OCI-LY7 (cell line): Measurements from ENCODE around the gene PLEKHG5. TPM values are rescaled to one million over a fixed set of nuclear protein-coding genes. Genes with fewer than 3 reads are reported as not detected.
"Not testable (repeated sequence)": the region's sequence is repeated elsewhere in the genome, so short reads cannot be mapped to it uniquely, and the experiment has no call there.

Source experiments
- BruUV-seq: library from RNA; stranded (reverse); fragments of 400-500 nt; replicated peaks from 2 replicates; lab custom pipeline; 2021; lab: Mats Ljungman, UMichigan
- CTCF ChIA-PET: fragments of 300-600 bp; sonication (Branson Sonifier 250); formaldehyde crosslinking; loops from one replicate; lab custom pipeline; 2022; ENCODE audit warnings: antibody characterized with exemption; ENCODE audit not compliant: unreplicated experiment; lab: Charles Lee
- POLR2A ChIA-PET: fragments of 300-600 bp; sonication (Branson Sonifier 250); formaldehyde crosslinking; loops from one replicate; lab custom pipeline; 2022; ENCODE audit warnings: antibody characterized with exemption; lab: Charles Lee
- DNase-seq: peaks from one replicate; pipeline ENCODE4 v3.0.0-alpha.2; 2015; ENCODE audit warnings: low spot score
- H2AFZ ChIP-seq: fragments of 200-600 bp; sonication (generic), shearing (Covaris generic); 2 replicates; pipeline ENCODE4 v1.6.1; 2014; ENCODE audit warnings: mild to moderate bottlenecking, antibody characterized with exemption, low read length, moderate library complexity
- H3K27ac ChIP-seq: fragments of 200-600 bp; sonication (generic); 2 replicates; pipeline ENCODE4 v1.5.1; 2014; ENCODE audit warnings: mixed run types, low read depth, mild to moderate bottlenecking, moderate library complexity, low read length, inconsistent platforms; ENCODE audit not compliant: poor library complexity, severe bottlenecking
- H3K36me3 ChIP-seq: fragments of 200-600 bp; sonication (generic); 2 replicates; pipeline ENCODE4 v1.6.1; 2014; ENCODE audit warnings: mild to moderate bottlenecking, antibody characterized with exemption, low read length, moderate library complexity, mixed read lengths; ENCODE audit not compliant: insufficient read depth
- H3K4me1 ChIP-seq: fragments of 200-600 bp; sonication (generic); 2 replicates; pipeline ENCODE4 v1.5.1; 2014; ENCODE audit warnings: mild to moderate bottlenecking, low read length; ENCODE audit not compliant: insufficient read depth, poor library complexity, severe bottlenecking
- H3K4me2 ChIP-seq: fragments of 200-600 bp; sonication (generic); 2 replicates; pipeline ENCODE4 v1.6.1; 2014; ENCODE audit warnings: mild to moderate bottlenecking, low read length
- H3K4me3 ChIP-seq: fragments of 200-600 bp; sonication (generic); 2 replicates; pipeline ENCODE4 v1.5.1; 2014; ENCODE audit warnings: mild to moderate bottlenecking, low read depth, low read length; ENCODE audit not compliant: poor library complexity, severe bottlenecking
- H3K79me2 ChIP-seq: fragments of 200-600 bp; sonication (generic); 2 replicates; pipeline ENCODE4 v1.6.1; 2016; ENCODE audit warnings: low read depth, mild to moderate bottlenecking, low read length, moderate library complexity, mixed read lengths; ENCODE audit not compliant: insufficient read depth
- H3K9me2 ChIP-seq: fragments of 200-600 bp; sonication (generic); 2 replicates; pipeline ENCODE4 v1.6.1; 2016; ENCODE audit warnings: mild to moderate bottlenecking, low read length, mixed read lengths; ENCODE audit not compliant: insufficient read depth
- H3K9me3 ChIP-seq: fragments of 200-600 bp; sonication (generic); 2 replicates; pipeline ENCODE4 v1.6.1; 2014; ENCODE audit warnings: mild to moderate bottlenecking, mixed run types, low read length, mixed read lengths
- H4K20me1 ChIP-seq: fragments of 200-600 bp; sonication (generic); 2 replicates; pipeline ENCODE4 v1.6.1; 2014; ENCODE audit warnings: mild to moderate bottlenecking, antibody characterized with exemption, low read length, moderate library complexity, mixed read lengths; ENCODE audit not compliant: insufficient read depth
- CTCF ChIP-seq: fragments of 200-600 bp; sonication (generic); conservative IDR thresholded peaks from 2 replicates; pipeline ENCODE4 v1.5.1; 2014; ENCODE audit warnings: mild to moderate bottlenecking, antibody characterized with exemption, low read length, moderate library complexity, mixed read lengths
- EZH2phosphoT487 ChIP-seq: fragments of 200-600 bp; sonication (generic); IDR thresholded peaks from 2 replicates; pipeline ENCODE4 v1.6.1; 2018; ENCODE audit warnings: low read depth, borderline replicate concordance, mild to moderate bottlenecking, mixed run types, antibody characterized with exemption, low read length, moderate library complexity, mixed read lengths
- intact Hi-C: fragments of 100-400 bp; cut with micrococcal nuclease; formaldehyde crosslinking; loops from one replicate; pipeline ENCODE4 v1.10.0; 2022; ENCODE audit not compliant: unreplicated experiment
- total RNA-seq, 2 experiments: library from RNA; depleted of rRNA in 1 of 2; stranded (reverse); fragments of >200 nt in 1 of 2; shearing (Covaris generic) in 1 of 2; gene quantifications; 2 replicates each; pipeline ENCODE4 v1.2.3, GENCODE V29; 2014 to 2022

Gene PLEKHG5
- total RNA-seq, 2 experiments from 2014 or later: 1.6 to 2.4 TPM

GRCh38 chr1:6437012-6437700 is 54.3 kb downstream of the PLEKHG5 start:
- DNase-seq, BruUV-seq, H4K20me1 ChIP-seq, H2AFZ ChIP-seq, H3K36me3 ChIP-seq, H3K4me3 ChIP-seq, H3K9me3 ChIP-seq, H3K27ac ChIP-seq, H3K79me2 ChIP-seq, POLR2A ChIA-PET, H3K4me1 ChIP-seq, H3K4me2 ChIP-seq, H3K9me2 ChIP-seq: not testable (repeated sequence)
- intact Hi-C loops: loop anchor here (10.0 kb wide), 1 partner anchor 192 kb away; the partner anchor contains the start of gene HES3
- CTCF ChIA-PET: interaction anchor here (0.6 kb wide), 3 partner anchors 48 to 217 kb away, joined by 3 to 4 read pairs (median 3); no protein-coding TSS in a partner anchor
- peak; percentile 43 for TF ChIP-seq CTCF

DNA sequence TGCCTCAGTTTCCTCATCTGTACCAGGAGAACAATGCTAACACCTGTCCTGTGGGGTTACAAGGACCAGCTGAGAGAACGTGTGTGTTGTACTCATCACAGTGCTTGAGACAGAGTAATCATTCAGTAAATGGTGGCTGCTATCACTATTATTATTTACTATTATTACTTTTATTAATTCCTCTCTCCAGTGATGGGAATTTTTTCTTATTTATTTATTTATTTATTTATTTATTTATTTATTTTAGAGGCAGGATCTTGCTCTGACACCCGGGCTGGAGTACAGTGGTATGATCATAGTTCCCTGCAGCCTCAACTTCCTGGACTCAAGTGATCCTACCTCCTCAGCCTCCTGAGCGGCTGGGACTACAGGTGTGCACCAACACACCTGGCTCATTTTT is 55.2 kb downstream of the PLEKHG5 start:
- H3K4me2 ChIP-seq, DNase-seq, BruUV-seq, H3K4me1 ChIP-seq, H3K36me3 ChIP-seq, H2AFZ ChIP-seq, H3K9me2 ChIP-seq, H4K20me1 ChIP-seq, H3K27ac ChIP-seq, H3K79me2 ChIP-seq, H3K9me3 ChIP-seq, H3K4me3 ChIP-seq, CTCF ChIA-PET, POLR2A ChIA-PET: not testable (repeated sequence)
- intact Hi-C loops: loop anchor here (10.0 kb wide), 1 partner anchor 191 kb away; the partner anchor contains the start of gene HES3

DNA sequence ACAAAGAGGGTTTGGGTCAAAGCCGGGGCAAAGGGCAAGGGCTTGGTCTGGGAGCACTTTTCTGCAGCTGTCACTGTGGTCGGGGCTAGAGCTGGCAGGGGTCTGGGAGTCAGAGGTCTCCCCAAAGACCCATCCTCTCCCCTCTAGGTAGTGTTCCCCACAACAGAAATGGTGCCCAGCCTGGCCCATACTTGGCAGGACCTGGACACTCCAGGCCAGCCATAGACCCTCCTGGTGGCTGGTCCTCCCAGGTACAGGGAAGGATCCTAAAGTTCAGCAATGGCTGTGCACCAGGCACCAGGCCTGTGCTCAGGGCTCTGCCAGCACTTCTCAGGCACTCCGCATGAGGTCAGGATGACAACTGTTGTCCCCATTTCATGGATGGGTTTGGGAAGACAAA is 55.9 kb downstream of the PLEKHG5 start:
- Histone ChIP-seq H3K9me2 (no peaks in the 10 kb centered on the region), H3K4me1 (no peaks in the 10 kb centered on the region), H2AFZ (no peak overlapping the region), H3K27ac (no peak overlapping the region), H3K4me2 (no peak overlapping the region), H3K4me3 (no peak overlapping the region), H4K20me1 (no peaks in the 10 kb centered on the region), H3K36me3 (no peaks in the 10 kb centered on the region), H3K79me2 (no peaks in the 10 kb centered on the region), H3K9me3 (no peaks in the 10 kb centered on the region)
- POLR2A ChIA-PET: no interaction called here
- intact Hi-C loops: loop anchor here (10.0 kb wide), 1 partner anchor 191 kb away; the partner anchor contains the start of gene HES3
- BruUV-seq: no TSS peak
- CTCF ChIA-PET: no interaction called here
- DNase-seq: no peak
- TF ChIP-seq CTCF: no peak
- no peak for TF ChIP-seq EZH2phosphoT487
